HepG2 (cell line): ENCODE data around the gene COX4I1. TPM values are rescaled to one million over a fixed set of nuclear protein-coding genes. Genes with fewer than 3 reads are reported as not detected.

Source experiments
- CCAR2 ChIP-seq: fragments of 200-400 bp; formaldehyde crosslinking; optimal IDR thresholded peaks from 2 replicates; pipeline ENCODE3; 2018; ENCODE audit warnings: low read depth, mild to moderate bottlenecking, low read length, moderate library complexity
- ERF ChIP-seq: IDR thresholded peaks from 2 replicates; pipeline ENCODE4 v1.6.1; 2018; ENCODE audit warnings: missing biosample characterization, missing genetic modification reagents
- ETV5 ChIP-seq: IDR thresholded peaks from 2 replicates; pipeline ENCODE4 v1.6.1; 2018; ENCODE audit warnings: missing biosample characterization, missing genetic modification reagents, inconsistent platforms, borderline replicate concordance
- GABPB1 ChIP-seq: IDR thresholded peaks from 2 replicates; pipeline ENCODE4 v1.6.1; 2016; ENCODE audit warnings: mild to moderate bottlenecking, missing genetic modification reagents, moderate library complexity, missing compliant biosample characterization
- HINFP ChIP-seq: sonication (generic); formaldehyde crosslinking; IDR thresholded peaks from 2 replicates; pipeline ENCODE4 v1.4.0; 2020; ENCODE audit warnings: low read depth, mild to moderate bottlenecking, missing genetic modification reagents
- HNF4A ChIP-seq: sonication (generic); formaldehyde crosslinking; IDR thresholded peaks from 2 replicates; pipeline ENCODE4 v1.4.0; 2020; ENCODE audit warnings: missing genetic modification reagents
- IKZF5 ChIP-seq: IDR thresholded peaks from 2 replicates; pipeline ENCODE4 v1.6.1; 2018; ENCODE audit warnings: missing genetic modification reagents, mild to moderate bottlenecking, missing compliant biosample characterization
- MED1 ChIP-seq: sonication (generic); formaldehyde crosslinking; IDR thresholded peaks from 2 replicates; pipeline ENCODE4 v1.4.0; 2020; ENCODE audit warnings: missing genetic modification reagents
- MEF2D ChIP-seq: sonication (generic); formaldehyde crosslinking; IDR thresholded peaks from 2 replicates; pipeline ENCODE4 v1.5.1; 2020; ENCODE audit warnings: mild to moderate bottlenecking, missing genetic modification reagents
- MXD4 ChIP-seq: IDR thresholded peaks from 2 replicates; pipeline ENCODE4 v1.6.1; 2016; ENCODE audit warnings: mild to moderate bottlenecking, missing biosample characterization, missing genetic modification reagents
- RBM39 ChIP-seq: fragments of 200-400 bp; formaldehyde crosslinking; IDR thresholded peaks from one replicate; pipeline ENCODE4 v1.6.1; 2018; ENCODE audit warnings: antibody characterized with exemption, mild to moderate bottlenecking, low read depth, low read length; ENCODE audit not compliant: poor library complexity, severe bottlenecking
- REPIN1 ChIP-seq: sonication (generic); formaldehyde crosslinking; IDR thresholded peaks from 2 replicates; pipeline ENCODE4 v1.8.0; 2022; ENCODE audit warnings: missing genetic modification reagents, low read depth, mild to moderate bottlenecking, borderline replicate concordance
- SAFB2 ChIP-seq: sonication (generic); formaldehyde crosslinking; IDR thresholded peaks from 2 replicates; pipeline ENCODE4 v1.5.1; 2020; ENCODE audit warnings: missing genetic modification reagents, low read depth, mild to moderate bottlenecking, borderline replicate concordance
- SAP130 ChIP-seq: IDR thresholded peaks from 2 replicates; pipeline ENCODE4 v1.6.1; 2016; ENCODE audit warnings: low read depth
- SMAD1 ChIP-seq: sonication (generic); formaldehyde crosslinking; IDR thresholded peaks from 2 replicates; pipeline ENCODE4 v1.4.0; 2020; ENCODE audit warnings: missing genetic modification reagents, low read depth, mild to moderate bottlenecking, borderline replicate concordance
- SNRNP70 ChIP-seq: fragments of 200-400 bp; formaldehyde crosslinking; IDR thresholded peaks from 2 replicates; pipeline ENCODE4 v1.6.1; 2017; ENCODE audit warnings: mild to moderate bottlenecking, low read depth, low read length, moderate library complexity
- TP53 ChIP-seq: sonication (generic); formaldehyde crosslinking; conservative IDR thresholded peaks from 2 replicates; pipeline ENCODE4 v1.4.0; 2020; ENCODE audit warnings: missing genetic modification reagents
- ZBTB25 ChIP-seq: IDR thresholded peaks from 2 replicates; pipeline ENCODE4 v1.6.1; 2018; ENCODE audit warnings: missing genetic modification reagents
- ZMYM2 ChIP-seq: sonication (generic); formaldehyde crosslinking; IDR thresholded peaks from 2 replicates; pipeline ENCODE4 v1.8.0; 2022; ENCODE audit warnings: mild to moderate bottlenecking, missing genetic modification reagents
- ZNF263 ChIP-seq: sonication (generic); formaldehyde crosslinking; IDR thresholded peaks from 2 replicates; pipeline ENCODE4 v1.4.0; 2020; ENCODE audit warnings: missing genetic modification reagents
- ZNF274 ChIP-seq: sonication (generic); formaldehyde crosslinking; IDR thresholded peaks from 2 replicates; pipeline ENCODE4 v1.5.1; 2020; ENCODE audit warnings: mild to moderate bottlenecking, missing genetic modification reagents
- ZNF687 ChIP-seq: sonication (generic); formaldehyde crosslinking; IDR thresholded peaks from 2 replicates; pipeline ENCODE4 v1.5.1; 2020; ENCODE audit warnings: mild to moderate bottlenecking, missing genetic modification reagents, moderate library complexity
- ZNF782 ChIP-seq: sonication (generic); formaldehyde crosslinking; IDR thresholded peaks from 2 replicates; pipeline ENCODE4 v1.4.0; 2020; ENCODE audit warnings: missing genetic modification reagents, mild to moderate bottlenecking, borderline replicate concordance
- polyA plus RNA-seq, 8 experiments: library from polyadenylated mRNA; depleted of rRNA in 3 of 8; stranded (reverse) in 7 of 8; unstranded in 1 of 8; fragments of >200 nt; fragmentation: Illumina TruSeq in 4 of 8; extraction: Trizol in 4 of 8; gene quantifications; 2 replicates each; pipeline versions ENCODE4 v1.2.1 to v1.2.3, GENCODE V29; 2011 to 2016; ENCODE audit warnings: low read depth in 4 of 8, missing spikeins in 1 of 8, mixed read lengths in 1 of 8; ENCODE audit not compliant: insufficient read depth in 1 of 8
- total RNA-seq, 5 experiments: library from RNA; depleted of rRNA; stranded (reverse); fragments of >200 nt; fragmentation: Illumina TruSeq; extraction: Trizol; gene quantifications; 2 replicates each; pipeline ENCODE4 v1.2.3, GENCODE V29; 2016; ENCODE audit warnings: low read depth in 1 of 5

COX4I1 gene
- total and polyA plus RNA-seq, 2 of the 13 experiments (the other 11 are each of a cell fraction or from before 2014, with no cell fraction given) = 658 to 902 TPM

GRCh38 chr16:85844786-85845185, 45.3 kb downstream of the COX4I1 start (continued):
- TF ChIP-seq ZNF782 (CRISPR knock-in tag) (no peak), SAP130 (CRISPR knock-in tag) (peak; percentile 60), ZMYM2 (CRISPR knock-in tag) (peak; percentile 64; the same call in 1 of the 2 replicates), MXD4 (CRISPR knock-in tag) (0 out of 2 replicates have a peak, but pooled peaks have one; percentile 24), SMAD1 (no peak), RBM39 (no peak), ZNF687 (CRISPR knock-in tag) (no peak), MED1 (peak; percentile 51; the same call in 1 of the 2 replicates), HNF4A (peak; percentile 52; the same call in 1 of the 2 replicates), ERF (CRISPR knock-in tag) (peak; percentile 60; the same call in 1 of the 2 replicates), MEF2D (0 out of 2 replicates have a peak, but pooled peaks have one; percentile 59), HINFP (CRISPR knock-in tag) (0 out of 2 replicates have a peak, but pooled peaks have one; percentile 28), REPIN1 (peak; percentile 89; the same call in 1 of the 2 replicates), CCAR2 (no peak), TP53 (no peak), ZNF263 (CRISPR knock-in tag) (peak; percentile 77), ETV5 (CRISPR knock-in tag) (peak; percentile 37; the same call in 1 of the 2 replicates), SNRNP70 (no peak), IKZF5 (CRISPR knock-in tag) (peak; percentile 74; the same call in 1 of the 2 replicates), GABPB1 (no peak), ZBTB25 (CRISPR knock-in tag) (peak; percentile 23; the same call in 1 of the 2 replicates), SAFB2 (no peak), ZNF274 (CRISPR knock-in tag) (no peak)
